K562 (cell line): Measurements from ENCODE around the gene AHSA1. TPM values are rescaled to one million over a fixed set of nuclear protein-coding genes. Genes with fewer than 3 reads are reported as not detected.
A peak's percentile ranks its signal among the peaks of the same experiment; 100 is the strongest.

Experiments used
- ARHGAP35 ChIP-seq: fragments of 450-650 bp; IDR thresholded peaks from 2 replicates; pipeline ENCODE4 v1.6.1; 2018; ENCODE audit not compliant: partially characterized antibody
- CHD2 ChIP-seq: IDR thresholded peaks from 2 replicates; pipeline ENCODE4 v1.6.1; 2011; ENCODE audit warnings: low read depth, low read length
- E2F8 ChIP-seq: fragments of 450-650 bp; IDR thresholded peaks from 2 replicates; pipeline ENCODE4 v1.7.1; 2018; ENCODE audit warnings: mild to moderate bottlenecking, low read depth; ENCODE audit not compliant: partially characterized antibody
- HIVEP1 ChIP-seq: fragments of 250-450 bp; sonication (Bioruptor Pico); IDR thresholded peaks from 2 replicates; pipeline ENCODE4 v1.4.0; 2020; ENCODE audit warnings: mild to moderate bottlenecking
- KAT8 ChIP-seq: fragments of 450-650 bp; IDR thresholded peaks from 2 replicates; pipeline ENCODE4 v1.6.1; 2016; ENCODE audit warnings: low read depth, mild to moderate bottlenecking
- KLF10 ChIP-seq: fragments of 250-450 bp; sonication (Bioruptor Pico); IDR thresholded peaks from 2 replicates; pipeline ENCODE4 v1.6.1; 2021; ENCODE audit warnings: matching md5 sums
- KLF13 ChIP-seq: fragments of 450-650 bp; IDR thresholded peaks from 2 replicates; pipeline ENCODE4 v1.6.1; 2016; ENCODE audit warnings: missing genetic modification characterization, low read depth, mild to moderate bottlenecking, missing compliant biosample characterization, moderate library complexity, borderline replicate concordance
- NFIC ChIP-seq: fragments of 450-650 bp; IDR thresholded peaks from 2 replicates; pipeline ENCODE4 v1.6.1; 2017; ENCODE audit warnings: mild to moderate bottlenecking, inconsistent platforms
- NR4A1 ChIP-seq, 2 experiments: fragments of 250-450 bp in 1 of 2; fragments of 450-650 bp in 1 of 2; sonication (Bioruptor Pico) in 1 of 2; IDR thresholded peaks; 2 replicates each; pipeline versions ENCODE4 v1.4.0 to v1.6.1; 2016 to 2020; ENCODE audit warnings: mild to moderate bottlenecking in 2 of 2, missing compliant biosample characterization in 1 of 2, missing genetic modification characterization in 1 of 2, moderate library complexity in 1 of 2
- SMARCA4 ChIP-seq: fragments of 450-650 bp; IDR thresholded peaks from 2 replicates; pipeline ENCODE4 v1.6.1; 2016
- SP1 ChIP-seq: sonication (generic); formaldehyde crosslinking; IDR thresholded peaks from 2 replicates; pipeline ENCODE4 v1.8.1; 2022; ENCODE audit warnings: mild to moderate bottlenecking, missing genetic modification reagents
- THAP12 ChIP-seq: fragments of 250-450 bp; sonication (Bioruptor Pico); IDR thresholded peaks from 2 replicates; pipeline ENCODE4 v1.9.0; 2021; ENCODE audit warnings: mild to moderate bottlenecking, inconsistent platforms
- XRCC4 ChIP-seq: IDR thresholded peaks from one replicate; pipeline ENCODE4 v1.6.1; 2011; ENCODE audit not compliant: insufficient read depth, insufficient read length; ENCODE audit errors: extremely low read depth
- ZNF830 ChIP-seq: fragments of 250-450 bp; sonication (Bioruptor Pico); IDR thresholded peaks from 2 replicates; pipeline ENCODE4 v1.5.0; 2021; ENCODE audit warnings: mild to moderate bottlenecking
- polyA plus RNA-seq, 8 experiments: library from polyadenylated mRNA; depleted of rRNA in 4 of 8; stranded (reverse) in 5 of 8; unstranded in 3 of 8; fragments of >200 nt; fragmentation: Nextera tagmentation in 2 of 8; fragmentation: Illumina TruSeq in 1 of 8; extraction: Ambion mirVana in 2 of 8; extraction: Trizol in 1 of 8; gene quantifications; 2 replicates each; pipeline versions ENCODE4 v1.2.1 to v1.2.3, GENCODE V29; 2011 to 2014; ENCODE audit warnings: inconsistent platforms in 1 of 8, missing spikeins in 1 of 8
- total RNA-seq, 7 experiments: library from RNA; depleted of rRNA in 6 of 7; stranded (reverse); fragments of >200 nt in 6 of 7; fragmentation: Illumina TruSeq in 2 of 7; extraction: Trizol in 2 of 7; gene quantifications; 2 replicates each; pipeline versions ENCODE4 v1.2.1 to v1.2.3, GENCODE V29; 2011 to 2021; ENCODE audit warnings: low replicate concordance in 1 of 7
- TF ChIP-seq, protein P1 (sequence below): sonication (generic); formaldehyde crosslinking; IDR thresholded peaks from 2 replicates; pipeline ENCODE4 v1.8.1; 2022; ENCODE audit warnings: missing genetic modification reagents
- TF ChIP-seq, protein P2 (sequence below): sonication (generic); formaldehyde crosslinking; IDR thresholded peaks from 2 replicates; pipeline ENCODE4 v1.9.0; 2022; ENCODE audit warnings: mild to moderate bottlenecking, missing genetic modification reagents
- TF ChIP-seq, protein P3 (sequence below), 3 experiments: IDR thresholded peaks in 2 of 3; conservative IDR thresholded peaks in 1 of 3; 2 replicates each; pipeline ENCODE4 v1.5.1; 2011 to 2012; ENCODE audit warnings: low read length in 3 of 3, mild to moderate bottlenecking in 3 of 3, control low read depth in 2 of 3, improper control_type of control experiment in 1 of 3, inconsistent platforms in 1 of 3, low read depth in 1 of 3, mixed read lengths in 1 of 3, moderate library complexity in 1 of 3; ENCODE audit not compliant: insufficient read depth in 2 of 3

Gene AHSA1
- total and polyA plus RNA-seq, 9 of the 15 experiments (the other 6 are each of a cell fraction or from before 2014, with no cell fraction given): 41.4 to 317 (median 184) TPM

DNA sequence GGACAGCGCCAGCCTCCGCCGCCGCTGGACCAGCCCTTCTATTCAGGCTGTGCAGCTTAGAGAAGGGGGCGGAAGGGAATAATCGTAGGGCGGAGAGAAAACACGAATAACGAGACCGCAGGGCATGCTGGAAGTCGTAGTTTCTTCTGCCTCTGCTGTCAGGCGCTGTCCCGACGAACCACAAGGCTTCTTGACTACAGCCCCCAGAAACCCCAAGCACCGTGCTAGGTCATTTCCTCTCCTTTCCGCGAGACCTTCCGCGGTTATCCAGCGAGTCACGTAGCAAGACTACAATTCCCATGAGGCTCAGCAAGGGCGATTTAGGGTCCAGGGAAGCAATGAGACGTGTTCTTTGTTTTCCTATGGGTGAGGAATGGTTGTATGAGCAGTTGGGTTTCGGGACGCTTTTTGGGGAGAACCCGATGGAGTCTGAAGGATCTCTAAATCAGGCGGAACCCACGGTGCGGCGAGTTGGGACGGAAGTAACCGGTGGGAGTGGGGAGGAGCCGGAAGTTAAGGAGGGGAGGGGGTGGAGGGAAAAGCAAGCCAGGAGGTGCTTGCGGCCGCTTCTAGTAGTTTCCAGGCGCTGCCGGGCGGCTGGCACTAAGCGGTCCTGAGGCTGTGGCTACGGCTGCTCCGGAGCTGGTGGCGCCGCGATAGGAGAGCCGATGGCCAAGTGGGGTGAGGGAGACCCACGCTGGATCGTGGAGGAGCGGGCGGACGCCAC is at the start of gene AHSA1, which contains the start of gene VIPAS39 (continued):
- TF ChIP-seq, protein P1, sequence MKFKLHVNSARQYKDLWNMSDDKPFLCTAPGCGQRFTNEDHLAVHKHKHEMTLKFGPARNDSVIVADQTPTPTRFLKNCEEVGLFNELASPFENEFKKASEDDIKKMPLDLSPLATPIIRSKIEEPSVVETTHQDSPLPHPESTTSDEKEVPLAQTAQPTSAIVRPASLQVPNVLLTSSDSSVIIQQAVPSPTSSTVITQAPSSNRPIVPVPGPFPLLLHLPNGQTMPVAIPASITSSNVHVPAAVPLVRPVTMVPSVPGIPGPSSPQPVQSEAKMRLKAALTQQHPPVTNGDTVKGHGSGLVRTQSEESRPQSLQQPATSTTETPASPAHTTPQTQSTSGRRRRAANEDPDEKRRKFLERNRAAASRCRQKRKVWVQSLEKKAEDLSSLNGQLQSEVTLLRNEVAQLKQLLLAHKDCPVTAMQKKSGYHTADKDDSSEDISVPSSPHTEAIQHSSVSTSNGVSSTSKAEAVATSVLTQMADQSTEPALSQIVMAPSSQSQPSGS (CRISPR knock-in tag): no peak
- TF ChIP-seq SMARCA4 (no peak), E2F8 (peak; percentile 90), ZNF830 (CRISPR knock-in tag) (no peak), HIVEP1 (no peak), XRCC4 (no peak), KAT8 (no peak), SP1 (CRISPR knock-in tag) (peak; percentile 85), NR4A1 (CRISPR knock-in tag; IDR thresholded peaks at IDR 0.05) (no peak), NR4A1 (tag; IDR thresholded peaks at IDR 0.05) (0 out of 2 replicates have a peak, but pooled peaks have one; percentile 58), KLF10 (no peak), KLF13 (0 out of 2 replicates have a peak, but pooled peaks have one; percentile 38), THAP12 (CRISPR knock-in tag) (no peak), CHD2 (peak; percentile 96), NFIC (0 out of 2 replicates have a peak, but pooled peaks have one; percentile 21), ARHGAP35 (peak; percentile 71)
- TF ChIP-seq, protein P2, sequence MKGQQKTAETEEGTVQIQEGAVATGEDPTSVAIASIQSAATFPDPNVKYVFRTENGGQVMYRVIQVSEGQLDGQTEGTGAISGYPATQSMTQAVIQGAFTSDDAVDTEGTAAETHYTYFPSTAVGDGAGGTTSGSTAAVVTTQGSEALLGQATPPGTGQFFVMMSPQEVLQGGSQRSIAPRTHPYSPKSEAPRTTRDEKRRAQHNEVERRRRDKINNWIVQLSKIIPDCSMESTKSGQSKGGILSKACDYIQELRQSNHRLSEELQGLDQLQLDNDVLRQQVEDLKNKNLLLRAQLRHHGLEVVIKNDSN (CRISPR knock-in tag): peak; percentile 13; the same call in 1 of the 2 replicates
- TF ChIP-seq, protein P3, sequence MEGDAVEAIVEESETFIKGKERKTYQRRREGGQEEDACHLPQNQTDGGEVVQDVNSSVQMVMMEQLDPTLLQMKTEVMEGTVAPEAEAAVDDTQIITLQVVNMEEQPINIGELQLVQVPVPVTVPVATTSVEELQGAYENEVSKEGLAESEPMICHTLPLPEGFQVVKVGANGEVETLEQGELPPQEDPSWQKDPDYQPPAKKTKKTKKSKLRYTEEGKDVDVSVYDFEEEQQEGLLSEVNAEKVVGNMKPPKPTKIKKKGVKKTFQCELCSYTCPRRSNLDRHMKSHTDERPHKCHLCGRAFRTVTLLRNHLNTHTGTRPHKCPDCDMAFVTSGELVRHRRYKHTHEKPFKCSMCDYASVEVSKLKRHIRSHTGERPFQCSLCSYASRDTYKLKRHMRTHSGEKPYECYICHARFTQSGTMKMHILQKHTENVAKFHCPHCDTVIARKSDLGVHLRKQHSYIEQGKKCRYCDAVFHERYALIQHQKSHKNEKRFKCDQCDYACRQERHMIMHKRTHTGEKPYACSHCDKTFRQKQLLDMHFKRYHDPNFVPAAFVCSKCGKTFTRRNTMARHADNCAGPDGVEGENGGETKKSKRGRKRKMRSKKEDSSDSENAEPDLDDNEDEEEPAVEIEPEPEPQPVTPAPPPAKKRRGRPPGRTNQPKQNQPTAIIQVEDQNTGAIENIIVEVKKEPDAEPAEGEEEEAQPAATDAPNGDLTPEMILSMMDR (IDR thresholded peaks at IDR 0.05 in 2 of 3, conservative IDR thresholded peaks at IDR 0.05 in 1 of 3; ENCODE audit: insufficient read depth in 2 of 3, low read depth in 1 of 3, low read length in 3 of 3): peak in 1 of 3 experiments; percentile 7; a peak in 1 of 6 replicates
